Esophagus muscularis mucosa (tissue), 4 donors: ENCODE results near the gene CDC20.

Source experiments
- CTCF ChIP-seq, 3 experiments: fragments of 200-600 bp in 2 of 3; fragments of 450-650 bp in 1 of 3; sonication (generic) in 2 of 3; IDR thresholded peaks; one replicate each; pipeline ENCODE4 v1.5.1; 2017 to 2019; ENCODE audit warnings: antibody characterized with exemption in 3 of 3, mild to moderate bottlenecking in 2 of 3, moderate library complexity in 1 of 3
- EP300 ChIP-seq: sonication (generic); formaldehyde crosslinking; IDR thresholded peaks from one replicate; pipeline ENCODE4 v1.6.1; 2017; ENCODE audit warnings: antibody characterized with exemption
- POLR2A ChIP-seq: fragments of 450-650 bp; IDR thresholded peaks from one replicate; pipeline ENCODE4 v1.6.1; 2017; ENCODE audit warnings: antibody characterized with exemption, moderate library complexity, mild to moderate bottlenecking, low read depth
- POLR2AphosphoS5 ChIP-seq, 2 donors: sonication (generic); formaldehyde crosslinking; IDR thresholded peaks; one replicate each; pipeline ENCODE4 v1.6.1; 2017; ENCODE audit warnings: antibody characterized with exemption in 2 of 2

- TF ChIP-seq CTCF (IDR thresholded peaks at IDR 0.05) (no peak), EP300 (no peak), POLR2A (no peak), POLR2AphosphoS5 (IDR thresholded peaks at IDR 0.05) (no peak)
These were observed 46.6 kb upstream of the CDC20 start for GRCh38 chr1:43312212-43312623.
